ENCODE data around the gene ADAM12.
"Not testable (repeated sequence)": the region's sequence is repeated elsewhere in the genome, so short reads cannot be mapped to it uniquely, and the experiment has no call there.

Gene ADAM12

GRCh38 chr10:126205486-126206205 lies 182.6 kb downstream of the ADAM12 start:
- DNase-seq = no peak

- no peak for DNase-seq
Observed at GRCh38 chr10:126204320-126204719, 184.0 kb downstream of the ADAM12 start.

- no peak for DNase-seq
Observed at GRCh38 chr10:126203746-126204145, 184.5 kb downstream of the ADAM12 start.

GRCh38 chr10:126201603-126202002 lies 186.7 kb downstream of the ADAM12 start:
- no peak for DNase-seq

- no peak for DNase-seq
Observed at GRCh38 chr10:126199221-126199998, 188.9 kb downstream of the ADAM12 start.

- no peak for DNase-seq
Observed at GRCh38 chr10:126198681-126199080, 189.6 kb downstream of the ADAM12 start.

- no peak for DNase-seq
Observed at GRCh38 chr10:126197036-126197543, 191.2 kb downstream of the ADAM12 start.

GRCh38 chr10:126196281-126196680 lies 192.0 kb downstream of the ADAM12 start:
- DNase-seq = no peak

GRCh38 chr10:126191192-126191591 lies 197.1 kb downstream of the ADAM12 start:
- no peak for DNase-seq

GRCh38 chr10:126188679-126189200 lies 199.5 kb downstream of the ADAM12 start:
- no peak for DNase-seq

- DNase-seq = no peak
Observed at GRCh38 chr10:126187399-126187798, 200.9 kb downstream of the ADAM12 start.

- DNase-seq = no peak
Observed at GRCh38 chr10:126186766-126187165, 201.5 kb downstream of the ADAM12 start.

- no peak for DNase-seq
Observed at GRCh38 chr10:126185676-126186447, 202.4 kb downstream of the ADAM12 start.

GRCh38 chr10:126181626-126182025 lies 206.7 kb downstream of the ADAM12 start:
- no peak for DNase-seq

GRCh38 chr10:126179637-126180036 lies 208.6 kb downstream of the ADAM12 start:
- no peak for DNase-seq

- DNase-seq = no peak
Observed at GRCh38 chr10:126177417-126178030, 210.8 kb downstream of the ADAM12 start.

GRCh38 chr10:126175641-126176262 lies 212.5 kb downstream of the ADAM12 start:
- no peak for DNase-seq

- not testable (repeated sequence) for DNase-seq
Observed at GRCh38 chr10:126172755-126173154, 215.5 kb downstream of the ADAM12 start.

GRCh38 chr10:126171555-126171954 lies 216.7 kb downstream of the ADAM12 start:
- no peak for DNase-seq

- no peak for DNase-seq
Observed at GRCh38 chr10:126170776-126171175, 217.5 kb downstream of the ADAM12 start.

GRCh38 chr10:126170371-126170770 lies 217.9 kb downstream of the ADAM12 start:
- no peak for DNase-seq

- DNase-seq = no peak
Observed at GRCh38 chr10:126169899-126170298, 218.4 kb downstream of the ADAM12 start.
